SK-N-SH (cell line): ENCODE results near the gene NBL1.

Source experiments
- EP300 ChIP-seq, 2 experiments: IDR thresholded peaks; 2 replicates each; pipeline versions ENCODE4 v1.4.0 to v1.6.1; 2012; ENCODE audit warnings: borderline replicate concordance in 1 of 2, low read depth in 1 of 2, low read length in 1 of 2
- GABPA ChIP-seq: IDR thresholded peaks from 2 replicates; pipeline ENCODE4 v1.4.0; 2012; ENCODE audit warnings: low read depth, mild to moderate bottlenecking
- POLR2AphosphoS5 ChIP-seq: IDR thresholded peaks from 2 replicates; pipeline ENCODE4 v1.6.1; 2012; ENCODE audit warnings: low read depth, low read length
- SMC3 ChIP-seq: IDR thresholded peaks from 2 replicates; pipeline ENCODE4 v1.6.1; 2012; ENCODE audit warnings: low read depth, low read length, improper control_type of control experiment
- TAF1 ChIP-seq: IDR thresholded peaks from 2 replicates; pipeline ENCODE4 v1.6.1; 2012; ENCODE audit warnings: low read depth, mild to moderate bottlenecking, low read length, moderate library complexity, borderline replicate concordance
- TF ChIP-seq, protein P1 (sequence below): IDR thresholded peaks from 2 replicates; pipeline ENCODE4 v1.6.1; 2012; ENCODE audit warnings: mild to moderate bottlenecking, low read depth, low read length, moderate library complexity
- TF ChIP-seq, protein P2 (sequence below): fragments of 200-600 bp; sonication (generic); IDR thresholded peaks from 2 replicates; pipeline ENCODE4 v1.6.1; 2017; ENCODE audit warnings: antibody characterized with exemption, mild to moderate bottlenecking, moderate library complexity
- TF ChIP-seq, protein P3 (sequence below): IDR thresholded peaks from 2 replicates; pipeline ENCODE4 v1.4.0; 2012; ENCODE audit warnings: low read depth, borderline replicate concordance

DNA sequence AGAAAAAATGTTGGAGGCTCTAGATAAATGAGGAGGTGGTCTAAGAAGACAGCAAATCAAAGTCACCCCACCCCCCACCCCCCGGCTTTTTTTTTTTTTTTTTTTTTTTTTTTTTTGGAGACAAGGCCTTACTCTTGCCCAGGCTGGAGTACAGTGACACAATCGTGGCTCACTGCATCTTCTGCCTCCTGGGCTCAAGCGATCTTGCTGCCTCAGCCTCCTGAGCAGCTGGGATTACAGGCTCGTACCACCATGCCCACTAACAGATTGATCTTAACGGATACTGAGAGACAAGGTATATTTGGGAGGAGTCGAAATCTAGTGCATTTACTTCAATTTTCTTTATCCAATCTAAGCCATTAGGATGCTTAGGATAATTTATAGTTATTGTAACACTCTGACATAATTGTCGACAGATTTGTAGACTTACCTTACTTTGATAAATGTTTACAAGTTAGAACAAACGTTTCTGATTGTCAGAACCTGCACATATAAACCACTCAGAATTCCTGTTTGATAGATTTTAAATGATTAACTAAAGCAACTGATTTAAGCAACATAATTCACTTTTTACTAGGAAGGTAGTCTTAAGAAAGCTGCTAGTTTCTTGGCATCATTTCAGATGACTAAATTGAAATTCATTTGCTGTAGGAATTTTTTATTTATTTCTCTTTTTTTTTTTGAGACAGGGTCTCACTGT lies 33.7 kb upstream of the NBL1 start:
- TF ChIP-seq, protein P1, sequence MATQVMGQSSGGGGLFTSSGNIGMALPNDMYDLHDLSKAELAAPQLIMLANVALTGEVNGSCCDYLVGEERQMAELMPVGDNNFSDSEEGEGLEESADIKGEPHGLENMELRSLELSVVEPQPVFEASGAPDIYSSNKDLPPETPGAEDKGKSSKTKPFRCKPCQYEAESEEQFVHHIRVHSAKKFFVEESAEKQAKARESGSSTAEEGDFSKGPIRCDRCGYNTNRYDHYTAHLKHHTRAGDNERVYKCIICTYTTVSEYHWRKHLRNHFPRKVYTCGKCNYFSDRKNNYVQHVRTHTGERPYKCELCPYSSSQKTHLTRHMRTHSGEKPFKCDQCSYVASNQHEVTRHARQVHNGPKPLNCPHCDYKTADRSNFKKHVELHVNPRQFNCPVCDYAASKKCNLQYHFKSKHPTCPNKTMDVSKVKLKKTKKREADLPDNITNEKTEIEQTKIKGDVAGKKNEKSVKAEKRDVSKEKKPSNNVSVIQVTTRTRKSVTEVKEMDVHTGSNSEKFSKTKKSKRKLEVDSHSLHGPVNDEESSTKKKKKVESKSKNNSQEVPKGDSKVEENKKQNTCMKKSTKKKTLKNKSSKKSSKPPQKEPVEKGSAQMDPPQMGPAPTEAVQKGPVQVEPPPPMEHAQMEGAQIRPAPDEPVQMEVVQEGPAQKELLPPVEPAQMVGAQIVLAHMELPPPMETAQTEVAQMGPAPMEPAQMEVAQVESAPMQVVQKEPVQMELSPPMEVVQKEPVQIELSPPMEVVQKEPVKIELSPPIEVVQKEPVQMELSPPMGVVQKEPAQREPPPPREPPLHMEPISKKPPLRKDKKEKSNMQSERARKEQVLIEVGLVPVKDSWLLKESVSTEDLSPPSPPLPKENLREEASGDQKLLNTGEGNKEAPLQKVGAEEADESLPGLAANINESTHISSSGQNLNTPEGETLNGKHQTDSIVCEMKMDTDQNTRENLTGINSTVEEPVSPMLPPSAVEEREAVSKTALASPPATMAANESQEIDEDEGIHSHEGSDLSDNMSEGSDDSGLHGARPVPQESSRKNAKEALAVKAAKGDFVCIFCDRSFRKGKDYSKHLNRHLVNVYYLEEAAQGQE = no peak
- TF ChIP-seq TAF1 = no peak
- TF ChIP-seq, protein P2, sequence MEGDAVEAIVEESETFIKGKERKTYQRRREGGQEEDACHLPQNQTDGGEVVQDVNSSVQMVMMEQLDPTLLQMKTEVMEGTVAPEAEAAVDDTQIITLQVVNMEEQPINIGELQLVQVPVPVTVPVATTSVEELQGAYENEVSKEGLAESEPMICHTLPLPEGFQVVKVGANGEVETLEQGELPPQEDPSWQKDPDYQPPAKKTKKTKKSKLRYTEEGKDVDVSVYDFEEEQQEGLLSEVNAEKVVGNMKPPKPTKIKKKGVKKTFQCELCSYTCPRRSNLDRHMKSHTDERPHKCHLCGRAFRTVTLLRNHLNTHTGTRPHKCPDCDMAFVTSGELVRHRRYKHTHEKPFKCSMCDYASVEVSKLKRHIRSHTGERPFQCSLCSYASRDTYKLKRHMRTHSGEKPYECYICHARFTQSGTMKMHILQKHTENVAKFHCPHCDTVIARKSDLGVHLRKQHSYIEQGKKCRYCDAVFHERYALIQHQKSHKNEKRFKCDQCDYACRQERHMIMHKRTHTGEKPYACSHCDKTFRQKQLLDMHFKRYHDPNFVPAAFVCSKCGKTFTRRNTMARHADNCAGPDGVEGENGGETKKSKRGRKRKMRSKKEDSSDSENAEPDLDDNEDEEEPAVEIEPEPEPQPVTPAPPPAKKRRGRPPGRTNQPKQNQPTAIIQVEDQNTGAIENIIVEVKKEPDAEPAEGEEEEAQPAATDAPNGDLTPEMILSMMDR = no peak
- TF ChIP-seq SMC3 = no peak
- TF ChIP-seq, protein P3, sequence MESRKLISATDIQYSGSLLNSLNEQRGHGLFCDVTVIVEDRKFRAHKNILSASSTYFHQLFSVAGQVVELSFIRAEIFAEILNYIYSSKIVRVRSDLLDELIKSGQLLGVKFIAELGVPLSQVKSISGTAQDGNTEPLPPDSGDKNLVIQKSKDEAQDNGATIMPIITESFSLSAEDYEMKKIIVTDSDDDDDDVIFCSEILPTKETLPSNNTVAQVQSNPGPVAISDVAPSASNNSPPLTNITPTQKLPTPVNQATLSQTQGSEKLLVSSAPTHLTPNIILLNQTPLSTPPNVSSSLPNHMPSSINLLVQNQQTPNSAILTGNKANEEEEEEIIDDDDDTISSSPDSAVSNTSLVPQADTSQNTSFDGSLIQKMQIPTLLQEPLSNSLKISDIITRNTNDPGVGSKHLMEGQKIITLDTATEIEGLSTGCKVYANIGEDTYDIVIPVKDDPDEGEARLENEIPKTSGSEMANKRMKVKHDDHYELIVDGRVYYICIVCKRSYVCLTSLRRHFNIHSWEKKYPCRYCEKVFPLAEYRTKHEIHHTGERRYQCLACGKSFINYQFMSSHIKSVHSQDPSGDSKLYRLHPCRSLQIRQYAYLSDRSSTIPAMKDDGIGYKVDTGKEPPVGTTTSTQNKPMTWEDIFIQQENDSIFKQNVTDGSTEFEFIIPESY = no peak
- TF ChIP-seq POLR2AphosphoS5 = no peak
- no peak for TF ChIP-seq GABPA
- TF ChIP-seq EP300 (IDR thresholded peaks at IDR 0.05; ENCODE audit: borderline replicate concordance in 1 of 2, low read depth in 1 of 2, low read length in 1 of 2) = no peak
